Renal cortical epithelial cell (primary cell): ENCODE measurements around the gene ZNF483. TPM values are rescaled to one million over a fixed set of nuclear protein-coding genes. Genes with fewer than 3 reads are reported as not detected.
A peak's percentile ranks its signal among the peaks of the same experiment; 100 is the strongest.
"Not testable (repeated sequence)": the region's sequence is repeated elsewhere in the genome, so short reads cannot be mapped to it uniquely, and the experiment has no call there.

ENCODE experiments used
- DNase-seq: peaks from one replicate; pipeline ENCODE4 v3.0.0-alpha.2; 2011; ENCODE audit warnings: low read depth
- total RNA-seq: library from RNA; depleted of rRNA; stranded (reverse); fragments of >200 nt; gene quantifications from 2 replicates; pipeline ENCODE4 v1.2.3, GENCODE V29; 2014

ZNF483 gene
- total RNA-seq, 1 donor from 2014 or later: 6.7 TPM

DNA sequence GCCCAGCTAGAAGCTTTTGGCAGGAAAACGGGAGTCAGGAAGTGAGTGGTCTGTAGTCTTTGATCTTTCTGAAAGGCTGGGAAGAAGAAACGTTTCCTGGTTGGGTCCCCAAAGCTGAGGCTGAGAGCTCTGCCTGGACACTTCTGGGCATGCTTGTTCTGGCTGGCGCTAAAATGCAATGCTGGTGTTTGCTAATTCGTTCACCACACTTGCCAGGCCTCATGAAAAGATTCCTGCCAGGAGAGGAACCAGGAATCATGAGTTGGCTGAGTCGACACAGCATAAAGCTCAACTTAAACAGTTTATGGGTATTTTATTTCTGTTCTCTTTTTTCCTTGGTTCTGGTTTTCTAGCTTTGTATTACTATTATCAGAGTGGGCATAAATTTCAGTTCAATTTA lies 85.2 kb downstream of the ZNF483 start:
- DNase-seq: no peak

DNA sequence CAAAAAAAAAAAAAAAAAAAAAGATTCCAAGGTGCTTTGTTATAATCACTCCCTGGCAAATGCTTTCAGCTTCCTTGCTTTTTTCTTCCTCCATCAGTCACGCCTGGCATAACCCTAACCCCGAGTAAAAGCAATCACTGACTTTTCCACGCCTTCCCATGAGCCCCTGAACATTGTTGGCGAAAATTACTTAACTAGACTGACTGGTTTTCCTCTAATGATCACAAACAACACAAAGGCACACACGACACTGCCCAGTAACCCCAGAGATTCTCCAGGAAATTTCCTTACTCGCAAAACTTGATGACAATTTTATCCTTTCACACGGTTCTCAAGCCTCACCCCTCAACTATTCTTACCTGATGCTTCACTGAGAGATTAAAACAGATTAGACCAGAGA lies 85.9 kb downstream of the ZNF483 start:
- peak; percentile 78 for DNase-seq

DNA sequence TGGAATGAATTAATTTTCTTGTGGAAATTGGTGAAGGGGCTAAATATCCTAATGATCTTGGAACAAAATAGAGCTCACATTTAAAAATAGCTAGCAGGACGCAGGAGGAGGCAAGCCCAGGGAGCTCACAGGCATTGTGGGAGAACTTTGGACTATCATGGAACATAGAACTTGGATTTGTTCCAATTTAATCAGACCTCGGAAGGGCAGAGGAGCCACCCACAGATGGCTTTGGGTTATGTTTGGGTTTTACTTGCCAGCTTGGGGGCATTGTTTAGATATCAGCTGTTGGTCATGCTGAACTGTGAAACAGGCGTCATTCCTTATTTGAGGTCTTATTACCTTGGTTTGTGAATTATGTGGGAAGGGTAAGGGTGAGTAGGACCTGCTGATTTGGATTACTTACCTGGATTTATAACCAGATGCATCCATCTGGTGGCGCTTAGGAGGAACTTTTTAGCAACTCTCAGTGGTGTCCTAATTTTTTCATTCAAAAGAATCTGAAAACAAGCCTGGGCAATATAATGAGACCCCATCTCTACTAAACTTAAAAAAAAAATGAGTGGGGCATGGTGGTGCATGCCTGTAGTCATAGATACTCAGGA lies 88.6 kb downstream of the ZNF483 start:
- peak; percentile 72 for DNase-seq

DNA sequence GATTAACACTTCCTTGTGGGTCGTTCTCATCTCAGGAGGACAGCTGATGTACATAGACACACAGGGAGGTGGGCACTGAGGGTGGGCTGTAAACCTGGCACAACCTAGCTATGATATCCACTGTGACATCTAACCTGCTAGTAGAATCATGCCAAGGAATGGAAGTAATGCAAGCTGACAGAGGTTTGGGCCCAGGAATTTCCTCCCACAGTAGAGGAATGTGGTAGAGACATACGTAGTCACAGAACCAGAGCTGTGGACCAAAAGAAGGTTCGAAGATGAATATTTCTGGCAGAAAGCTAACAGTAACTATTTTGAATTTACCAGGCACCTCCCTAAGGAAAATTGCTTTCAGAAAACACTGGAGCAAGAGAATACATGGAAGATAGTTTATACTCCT lies 90.9 kb downstream of the ZNF483 start:
- no peak for DNase-seq

DNA sequence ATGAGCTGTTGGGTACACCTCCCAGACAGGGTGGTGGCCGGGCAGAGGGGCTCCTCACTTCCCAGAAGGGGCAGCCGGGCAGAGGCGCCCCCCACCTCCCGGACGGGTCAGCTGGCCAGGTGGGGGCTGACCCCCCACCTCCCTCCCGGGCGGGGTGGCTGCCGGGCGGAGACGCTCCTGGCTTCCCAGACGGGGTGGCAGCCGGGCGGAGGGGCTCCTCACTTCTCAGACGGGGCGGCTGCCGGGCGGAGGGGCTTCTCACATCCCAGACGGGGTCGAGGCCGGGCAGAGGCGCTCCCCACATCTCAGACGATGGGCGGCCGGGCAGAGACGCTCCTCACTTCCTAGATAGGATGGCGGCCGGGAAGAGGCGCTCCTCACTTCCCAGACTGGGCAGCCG lies 92.4 kb downstream of the ZNF483 start:
- DNase-seq: not testable (repeated sequence)

DNA sequence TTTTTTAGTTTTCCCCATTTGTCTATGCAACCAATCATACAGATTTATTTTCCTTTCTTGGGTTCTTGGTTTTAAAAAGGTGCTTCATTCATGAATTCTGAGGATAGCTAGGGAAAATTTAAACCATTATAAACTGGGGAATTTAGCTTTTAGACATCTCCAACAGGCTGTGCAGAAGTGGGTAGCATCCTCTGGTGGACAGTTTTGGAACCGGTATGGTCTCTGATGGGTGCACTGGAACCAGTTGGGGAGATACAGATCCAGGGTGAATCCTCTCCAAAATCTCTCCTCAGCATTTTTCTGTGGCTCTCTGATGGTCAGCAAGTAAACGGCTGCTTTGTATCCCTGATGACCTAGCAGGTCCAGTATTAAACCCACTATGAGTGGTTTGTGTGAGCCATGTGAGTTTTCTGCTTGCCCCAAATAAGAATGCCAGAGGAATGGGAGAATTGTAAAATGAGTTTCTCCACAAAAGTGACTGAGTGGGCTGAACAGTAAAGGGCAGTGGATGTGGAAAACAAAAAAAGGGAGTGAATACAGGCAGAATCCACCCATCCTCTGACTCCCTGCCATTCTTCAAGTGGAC lies 97.0 kb downstream of the ZNF483 start:
- DNase-seq: peak; percentile 43

DNA sequence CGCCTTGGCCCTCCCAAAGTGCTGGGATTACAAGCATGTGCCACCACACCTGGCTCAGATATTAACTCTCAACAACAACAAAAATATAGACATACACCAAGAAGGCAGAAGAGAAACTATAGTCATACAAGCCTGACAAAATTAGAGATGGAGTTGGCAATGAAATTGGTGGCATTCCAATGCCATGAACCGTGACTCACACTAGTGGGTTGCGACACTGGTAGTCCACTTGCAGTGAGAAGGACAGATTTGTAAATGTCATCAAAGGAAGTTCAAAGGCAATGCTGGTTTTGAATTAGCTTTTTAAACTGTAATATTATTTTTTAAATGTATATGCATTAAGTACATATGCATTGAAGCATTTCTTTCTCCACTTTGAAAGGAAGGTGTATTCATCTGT lies 97.6 kb downstream of the ZNF483 start:
- peak; percentile 92 for DNase-seq

Other genes starting within 250 kb of the ZNF483 start
- gene OR2K2, start 195.0 kb upstream of the ZNF483 start, total RNA-seq: not detected in 2 replicates
- gene ECPAS, start 40.8 kb upstream of the ZNF483 start, total RNA-seq: 116 and 131 TPM in 2 replicates
- gene PTGR1, start 74.5 kb downstream of the ZNF483 start, total RNA-seq: 106 and 167 TPM in 2 replicates
- gene DNAJC25, start 106.2 kb downstream of the ZNF483 start, total RNA-seq: 12.2 and 20.2 TPM in 2 replicates
- gene GNG10, start 136.4 kb downstream of the ZNF483 start, total RNA-seq: 114 and 126 TPM in 2 replicates